Ishikawa (cell line): Measurements from ENCODE around the gene SH3PXD2A.

Experiments
- CEBPB ChIP-seq: IDR thresholded peaks from 2 replicates; pipeline ENCODE4 v1.6.1; 2012
- CREB1 ChIP-seq: IDR thresholded peaks from 2 replicates; pipeline ENCODE4 v1.6.1; 2012; ENCODE audit warnings: low read depth
- EGR1 ChIP-seq: IDR thresholded peaks from 2 replicates; pipeline ENCODE4 v1.6.1; 2012
- EP300 ChIP-seq: IDR thresholded peaks from 2 replicates; pipeline ENCODE4 v1.6.1; 2012; ENCODE audit warnings: borderline replicate concordance
- FOXM1 ChIP-seq: IDR thresholded peaks from 2 replicates; pipeline ENCODE4 v1.6.1; 2012; ENCODE audit warnings: low read depth, borderline replicate concordance
- NFIC ChIP-seq: IDR thresholded peaks from 2 replicates; pipeline ENCODE4 v1.6.1; 2012
- RAD21 ChIP-seq: IDR thresholded peaks from 2 replicates; pipeline ENCODE4 v1.6.1; 2012; ENCODE audit warnings: low read depth
- TAF1 ChIP-seq: IDR thresholded peaks from 2 replicates; pipeline ENCODE4 v1.6.1; 2012; ENCODE audit warnings: low read depth, mild to moderate bottlenecking
- TCF12 ChIP-seq: IDR thresholded peaks from 2 replicates; pipeline ENCODE4 v1.6.1; 2012; ENCODE audit warnings: low read depth
- TEAD4 ChIP-seq: IDR thresholded peaks from 2 replicates; pipeline ENCODE4 v1.6.1; 2012
- YY1 ChIP-seq: IDR thresholded peaks from 2 replicates; pipeline ENCODE4 v1.6.1; 2012; ENCODE audit warnings: low read depth
- ZBTB7A ChIP-seq: IDR thresholded peaks from 2 replicates; pipeline ENCODE4 v1.6.1; 2012; ENCODE audit warnings: low read depth
- TF ChIP-seq, protein P1 (sequence below): IDR thresholded peaks from 2 replicates; pipeline ENCODE4 v1.6.1; 2012
- TF ChIP-seq, protein P2 (sequence below): IDR thresholded peaks from 2 replicates; pipeline ENCODE4 v1.6.1; 2012
- TF ChIP-seq, protein P3 (sequence below): IDR thresholded peaks from 2 replicates; pipeline ENCODE4 v1.6.1; 2012; ENCODE audit warnings: low read depth, mild to moderate bottlenecking

Gene SH3PXD2A

DNA sequence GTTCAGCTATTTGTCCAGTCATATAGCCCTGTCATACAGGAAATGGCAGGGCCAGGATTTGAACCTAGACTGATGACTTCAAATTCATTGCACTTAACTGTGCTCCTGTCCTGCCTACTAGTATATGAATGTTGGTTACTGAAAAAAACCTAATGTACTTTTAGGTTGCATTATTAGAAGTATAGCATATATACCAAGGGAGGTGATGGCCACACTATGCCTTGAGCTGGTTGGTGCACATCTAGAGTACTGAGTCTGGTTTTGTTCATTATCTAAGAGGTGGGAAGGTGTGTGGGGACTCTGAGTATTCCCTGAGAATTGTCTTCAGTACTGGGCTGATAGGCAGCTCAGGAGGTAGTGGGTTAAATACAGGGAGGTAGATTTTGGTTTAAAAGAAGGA lies 273.9 kb downstream of the SH3PXD2A start:
- TF ChIP-seq TCF12, result no peak
- TF ChIP-seq, protein P1, sequence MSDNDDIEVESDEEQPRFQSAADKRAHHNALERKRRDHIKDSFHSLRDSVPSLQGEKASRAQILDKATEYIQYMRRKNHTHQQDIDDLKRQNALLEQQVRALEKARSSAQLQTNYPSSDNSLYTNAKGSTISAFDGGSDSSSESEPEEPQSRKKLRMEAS, result no peak
- TF ChIP-seq TAF1, result no peak
- TF ChIP-seq CREB1, result no peak
- no peak for TF ChIP-seq NFIC
- no peak for TF ChIP-seq CEBPB
- TF ChIP-seq, protein P2, sequence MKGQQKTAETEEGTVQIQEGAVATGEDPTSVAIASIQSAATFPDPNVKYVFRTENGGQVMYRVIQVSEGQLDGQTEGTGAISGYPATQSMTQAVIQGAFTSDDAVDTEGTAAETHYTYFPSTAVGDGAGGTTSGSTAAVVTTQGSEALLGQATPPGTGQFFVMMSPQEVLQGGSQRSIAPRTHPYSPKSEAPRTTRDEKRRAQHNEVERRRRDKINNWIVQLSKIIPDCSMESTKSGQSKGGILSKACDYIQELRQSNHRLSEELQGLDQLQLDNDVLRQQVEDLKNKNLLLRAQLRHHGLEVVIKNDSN, result no peak
- no peak for TF ChIP-seq RAD21

DNA sequence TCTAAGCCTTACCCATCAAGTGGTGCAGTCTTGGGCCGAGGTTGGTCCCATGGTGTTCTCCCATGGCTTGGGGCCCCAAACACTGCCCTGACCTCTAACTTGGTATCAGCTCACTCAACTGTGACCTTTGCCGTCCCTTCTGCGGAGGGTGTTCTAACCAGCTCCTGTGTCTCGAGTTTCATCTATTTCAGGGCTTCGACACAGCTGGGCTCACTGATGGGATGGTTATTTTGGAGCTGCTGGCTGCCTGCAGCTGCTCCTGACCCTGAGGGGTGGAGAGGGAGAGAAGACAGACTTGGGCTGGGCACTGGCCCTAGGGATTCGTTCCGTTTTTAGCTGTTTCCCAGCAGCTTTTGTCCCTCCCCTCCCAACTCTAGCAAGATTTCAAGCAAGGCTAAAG lies 274.9 kb downstream of the SH3PXD2A start:
- TF ChIP-seq TCF12 (no peak), TAF1 (no peak), RAD21 (no peak), FOXM1 (no peak), CREB1 (no peak), CEBPB (no peak), YY1 (no peak), EP300 (no peak), EGR1 (no peak), TEAD4 (no peak), ZBTB7A (no peak), NFIC (no peak)
- TF ChIP-seq, protein P2, result no peak
- TF ChIP-seq, protein P1, result no peak
- TF ChIP-seq, protein P3, sequence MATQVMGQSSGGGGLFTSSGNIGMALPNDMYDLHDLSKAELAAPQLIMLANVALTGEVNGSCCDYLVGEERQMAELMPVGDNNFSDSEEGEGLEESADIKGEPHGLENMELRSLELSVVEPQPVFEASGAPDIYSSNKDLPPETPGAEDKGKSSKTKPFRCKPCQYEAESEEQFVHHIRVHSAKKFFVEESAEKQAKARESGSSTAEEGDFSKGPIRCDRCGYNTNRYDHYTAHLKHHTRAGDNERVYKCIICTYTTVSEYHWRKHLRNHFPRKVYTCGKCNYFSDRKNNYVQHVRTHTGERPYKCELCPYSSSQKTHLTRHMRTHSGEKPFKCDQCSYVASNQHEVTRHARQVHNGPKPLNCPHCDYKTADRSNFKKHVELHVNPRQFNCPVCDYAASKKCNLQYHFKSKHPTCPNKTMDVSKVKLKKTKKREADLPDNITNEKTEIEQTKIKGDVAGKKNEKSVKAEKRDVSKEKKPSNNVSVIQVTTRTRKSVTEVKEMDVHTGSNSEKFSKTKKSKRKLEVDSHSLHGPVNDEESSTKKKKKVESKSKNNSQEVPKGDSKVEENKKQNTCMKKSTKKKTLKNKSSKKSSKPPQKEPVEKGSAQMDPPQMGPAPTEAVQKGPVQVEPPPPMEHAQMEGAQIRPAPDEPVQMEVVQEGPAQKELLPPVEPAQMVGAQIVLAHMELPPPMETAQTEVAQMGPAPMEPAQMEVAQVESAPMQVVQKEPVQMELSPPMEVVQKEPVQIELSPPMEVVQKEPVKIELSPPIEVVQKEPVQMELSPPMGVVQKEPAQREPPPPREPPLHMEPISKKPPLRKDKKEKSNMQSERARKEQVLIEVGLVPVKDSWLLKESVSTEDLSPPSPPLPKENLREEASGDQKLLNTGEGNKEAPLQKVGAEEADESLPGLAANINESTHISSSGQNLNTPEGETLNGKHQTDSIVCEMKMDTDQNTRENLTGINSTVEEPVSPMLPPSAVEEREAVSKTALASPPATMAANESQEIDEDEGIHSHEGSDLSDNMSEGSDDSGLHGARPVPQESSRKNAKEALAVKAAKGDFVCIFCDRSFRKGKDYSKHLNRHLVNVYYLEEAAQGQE, result no peak

DNA sequence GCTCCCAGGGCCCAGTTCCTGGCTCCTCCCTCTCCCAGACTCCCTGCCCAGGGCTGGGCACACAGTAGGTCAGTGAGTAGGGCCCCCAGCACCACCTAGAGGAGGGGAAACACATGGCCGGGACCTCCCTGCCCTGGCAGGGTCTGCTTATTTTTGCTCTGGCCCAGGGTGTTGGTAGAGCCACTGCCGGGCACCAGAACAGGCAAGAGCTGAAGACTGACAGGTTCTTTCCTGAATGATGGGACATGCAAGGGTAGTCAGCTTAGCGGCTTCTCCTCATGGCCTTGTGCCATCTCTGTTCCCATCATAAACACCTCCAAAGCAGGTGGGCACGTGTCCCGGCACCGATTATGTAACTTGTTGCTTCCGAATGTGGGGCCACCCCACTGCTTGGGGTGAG lies 275.4 kb downstream of the SH3PXD2A start:
- no peak for TF ChIP-seq TAF1
- TF ChIP-seq CEBPB, result no peak
- TF ChIP-seq, protein P3, result no peak
- TF ChIP-seq TEAD4, result no peak
- no peak for TF ChIP-seq TCF12
- TF ChIP-seq, protein P2, result no peak
- TF ChIP-seq RAD21, result no peak; the same call in 1 of the 2 replicates
- TF ChIP-seq YY1, result no peak
- no peak for TF ChIP-seq FOXM1
- no peak for TF ChIP-seq CREB1
- no peak for TF ChIP-seq EP300
- TF ChIP-seq NFIC, result no peak
- TF ChIP-seq, protein P1, result no peak
- TF ChIP-seq ZBTB7A, result no peak
- TF ChIP-seq EGR1, result no peak

DNA sequence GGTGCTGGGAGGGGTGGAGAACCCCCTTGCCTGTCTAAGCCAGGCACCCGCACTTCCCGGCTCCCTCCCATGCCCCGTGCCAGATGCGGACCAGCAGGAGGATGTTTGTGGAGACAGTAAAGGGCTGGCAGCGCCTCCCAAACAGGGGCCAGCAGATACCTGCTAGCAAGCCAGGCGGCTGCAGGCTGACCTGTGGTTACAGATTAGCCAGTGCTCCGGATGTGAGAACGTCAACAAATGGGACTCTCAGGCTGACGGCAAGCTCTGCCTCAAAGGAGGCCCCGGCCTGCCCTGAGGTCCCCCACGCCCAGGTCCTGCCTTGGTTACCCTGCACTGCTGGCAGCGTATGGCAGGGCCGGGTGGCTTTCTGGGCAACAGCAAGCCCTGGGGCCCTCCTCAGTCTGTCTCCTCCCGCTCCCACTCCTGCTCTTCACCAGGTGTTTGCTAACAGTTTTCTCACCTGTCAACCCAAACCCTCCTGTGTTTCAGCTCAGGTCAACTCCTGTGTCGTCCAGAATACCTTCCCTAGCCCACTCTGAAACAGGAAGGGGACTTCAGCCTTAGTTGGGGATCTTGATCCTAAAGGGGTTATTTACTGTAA lies 276.5 kb downstream of the SH3PXD2A start:
- TF ChIP-seq CREB1 (no peak), ZBTB7A (no peak), TCF12 (no peak), TAF1 (no peak), TEAD4 (no peak), FOXM1 (no peak), RAD21 (no peak), EGR1 (no peak), YY1 (no peak), EP300 (no peak), CEBPB (no peak), NFIC (no peak)
- TF ChIP-seq, protein P2, result no peak
- TF ChIP-seq, protein P1, result no peak
- TF ChIP-seq, protein P3, result no peak
